ENCODE measurements around the gene RBKS.
"Not testable (repeated sequence)": the region's sequence is repeated elsewhere in the genome, so short reads cannot be mapped to it uniquely, and the experiment has no call there.

Gene RBKS

GRCh38 chr2:27756091-27756490, 134.1 kb downstream of the RBKS start:
- DNase-seq, result no peak

GRCh38 chr2:27754831-27755230, 135.4 kb downstream of the RBKS start:
- no peak for DNase-seq

- DNase-seq, result no peak
These were observed 136.0 kb downstream of the RBKS start for GRCh38 chr2:27754138-27754588.

- peak; percentile 93 for DNase-seq
These were observed 137.5 kb downstream of the RBKS start for GRCh38 chr2:27752551-27753237.

- DNase-seq, result no peak
These were observed 138.8 kb downstream of the RBKS start for GRCh38 chr2:27751377-27751776.

GRCh38 chr2:27748803-27749554, 141.2 kb downstream of the RBKS start:
- DNase-seq, result not testable (repeated sequence)

- DNase-seq, result no peak
These were observed 142.3 kb downstream of the RBKS start for GRCh38 chr2:27747827-27748352.

- no peak for DNase-seq
These were observed 143.9 kb downstream of the RBKS start for GRCh38 chr2:27746325-27746724.

- not testable (repeated sequence) for DNase-seq
These were observed 144.7 kb downstream of the RBKS start for GRCh38 chr2:27745494-27745893.

- no peak for DNase-seq
These were observed 147.6 kb downstream of the RBKS start for GRCh38 chr2:27742571-27742970.

GRCh38 chr2:27741673-27742072, 148.5 kb downstream of the RBKS start:
- DNase-seq, result peak; percentile 48

- DNase-seq, result no peak
These were observed 151.2 kb downstream of the RBKS start for GRCh38 chr2:27739058-27739373.

GRCh38 chr2:27738349-27739057, 151.7 kb downstream of the RBKS start:
- DNase-seq, result no peak

- DNase-seq, result no peak
These were observed 152.4 kb downstream of the RBKS start for GRCh38 chr2:27737676-27738348.

- no peak for DNase-seq
These were observed 153.3 kb downstream of the RBKS start for GRCh38 chr2:27736890-27737204.

GRCh38 chr2:27736031-27736889, 153.9 kb downstream of the RBKS start:
- no peak for DNase-seq

- no peak for DNase-seq
These were observed 154.8 kb downstream of the RBKS start for GRCh38 chr2:27735263-27735904.

GRCh38 chr2:27734305-27734704, 155.9 kb downstream of the RBKS start:
- no peak for DNase-seq

All from DMS79 (cell line).